ENCODE results near the gene PGP. TPM values are rescaled to one million over a fixed set of nuclear protein-coding genes. Genes with fewer than 3 reads are reported as not detected.

The PGP gene
- total and polyA plus RNA-seq, 2 of the 4 experiments (the other 2 are of a cell fraction): 4.1 to 9.4 TPM

DNA sequence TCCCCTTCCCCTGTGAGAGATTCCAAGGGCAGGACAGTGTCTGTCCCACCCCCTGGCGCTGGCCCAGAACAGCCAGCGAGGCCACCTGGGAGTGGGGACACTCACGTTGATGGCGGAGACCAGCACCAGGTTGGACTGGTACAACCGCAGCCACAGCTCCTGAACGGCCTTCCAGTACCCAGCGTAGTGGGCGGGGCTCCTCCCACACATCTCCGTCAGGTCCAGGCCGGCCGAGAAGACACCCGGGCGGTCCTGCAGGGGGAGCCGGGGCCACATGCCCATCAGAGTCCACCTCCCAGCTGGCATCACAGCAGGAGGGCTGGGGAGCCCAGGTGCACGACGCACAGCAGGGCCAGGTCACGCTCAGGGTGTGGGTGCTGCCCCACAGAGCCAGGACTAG, 29.7 kb upstream of the PGP start:
- H3K9ac ChIP-seq (ENCODE audit: low read depth, low read length): no peak overlapping the region
- BruUV-seq (replicated peaks): no TSS peak
- H3K14ac ChIP-seq (replicated peaks; ENCODE audit: low read depth, low read length): no peak overlapping the region
- ChIA-PET POLR2A (ENCODE audit: unreplicated experiment) (no interaction called here), CTCF (interaction anchor here (0.5 kb wide), 1 partner anchor 406 kb away, joined by 7 read pairs; no protein-coding TSS in a partner anchor)
- H4K8ac ChIP-seq (ENCODE audit: low read depth in 2 of 2, low read length in 2 of 2): no peak overlapping the region
- intact Hi-C loops (cut with micrococcal nuclease) (no loop called here), dilution Hi-C loops (cut with HindIII; ENCODE audit: low sequenced_read_pairs, unreplicated experiment) (no loop called here), in situ Hi-C loops (cut with MboI; ENCODE audit: low sequenced_read_pairs) (no loop called here)
- no peak overlapping the region for H3K18ac ChIP-seq (ENCODE audit: low read depth, low read length)
- H3K4me1 ChIP-seq (ENCODE audit: control insufficient read depth, insufficient read depth, low read length): no peaks in the 10 kb centered on the region
- H3K36me3 ChIP-seq (ENCODE audit: control insufficient read depth, insufficient read depth, low read length): peaks cover 51% of the 10 kb centered on the region
- H3K9me3 ChIP-seq (ENCODE audit: control insufficient read depth, insufficient read depth, low read length): no peaks in the 10 kb centered on the region
- H2AK9ac ChIP-seq (replicated peaks; ENCODE audit: low read depth, low read length, poor library complexity): peak overlapping the region; percentile 42
- H3K4me2 ChIP-seq (ENCODE audit: low read depth, low read length): no peak overlapping the region
- H2AK5ac ChIP-seq (ENCODE audit: low read depth, low read length): no peak overlapping the region
- H2AFZ ChIP-seq (replicated peaks; ENCODE audit: low read length, poor library complexity): no peak overlapping the region
- H3K27me3 ChIP-seq (ENCODE audit: control insufficient read depth, insufficient read depth, low read length): no peaks in the 10 kb centered on the region
- no peak overlapping the region for H4K91ac ChIP-seq (ENCODE audit: insufficient read depth, low read depth, low read length)
- H3K4me3 ChIP-seq (ENCODE audit: insufficient read depth, low read depth, low read length): no peak overlapping the region
- no peak overlapping the region for H4K5ac ChIP-seq (ENCODE audit: low read depth, low read length)
- no peak for TF ChIP-seq POLR2A (IDR thresholded peaks at IDR 0.05; ENCODE audit: low read depth, low read length)
- TF ChIP-seq, protein P1, sequence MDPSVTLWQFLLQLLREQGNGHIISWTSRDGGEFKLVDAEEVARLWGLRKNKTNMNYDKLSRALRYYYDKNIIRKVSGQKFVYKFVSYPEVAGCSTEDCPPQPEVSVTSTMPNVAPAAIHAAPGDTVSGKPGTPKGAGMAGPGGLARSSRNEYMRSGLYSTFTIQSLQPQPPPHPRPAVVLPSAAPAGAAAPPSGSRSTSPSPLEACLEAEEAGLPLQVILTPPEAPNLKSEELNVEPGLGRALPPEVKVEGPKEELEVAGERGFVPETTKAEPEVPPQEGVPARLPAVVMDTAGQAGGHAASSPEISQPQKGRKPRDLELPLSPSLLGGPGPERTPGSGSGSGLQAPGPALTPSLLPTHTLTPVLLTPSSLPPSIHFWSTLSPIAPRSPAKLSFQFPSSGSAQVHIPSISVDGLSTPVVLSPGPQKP (IDR thresholded peaks at IDR 0.05; ENCODE audit: borderline replicate concordance, low read depth, low read length): no peak
- no peak for TF ChIP-seq CHD1 (IDR thresholded peaks at IDR 0.05; ENCODE audit: low read depth, low read length)
- no peak for TF ChIP-seq SMC3 (IDR thresholded peaks at IDR 0.05; ENCODE audit: low read depth, low read length)
- TF ChIP-seq MXI1 (IDR thresholded peaks at IDR 0.05; ENCODE audit: borderline replicate concordance, low read depth, low read length): no peak
- no peak for TF ChIP-seq RAD21 (IDR thresholded peaks at IDR 0.05; ENCODE audit: low read length)
- TF ChIP-seq RFX5 (IDR thresholded peaks at IDR 0.05; ENCODE audit: low read depth, low read length): no peak
- TF ChIP-seq, protein P2, sequence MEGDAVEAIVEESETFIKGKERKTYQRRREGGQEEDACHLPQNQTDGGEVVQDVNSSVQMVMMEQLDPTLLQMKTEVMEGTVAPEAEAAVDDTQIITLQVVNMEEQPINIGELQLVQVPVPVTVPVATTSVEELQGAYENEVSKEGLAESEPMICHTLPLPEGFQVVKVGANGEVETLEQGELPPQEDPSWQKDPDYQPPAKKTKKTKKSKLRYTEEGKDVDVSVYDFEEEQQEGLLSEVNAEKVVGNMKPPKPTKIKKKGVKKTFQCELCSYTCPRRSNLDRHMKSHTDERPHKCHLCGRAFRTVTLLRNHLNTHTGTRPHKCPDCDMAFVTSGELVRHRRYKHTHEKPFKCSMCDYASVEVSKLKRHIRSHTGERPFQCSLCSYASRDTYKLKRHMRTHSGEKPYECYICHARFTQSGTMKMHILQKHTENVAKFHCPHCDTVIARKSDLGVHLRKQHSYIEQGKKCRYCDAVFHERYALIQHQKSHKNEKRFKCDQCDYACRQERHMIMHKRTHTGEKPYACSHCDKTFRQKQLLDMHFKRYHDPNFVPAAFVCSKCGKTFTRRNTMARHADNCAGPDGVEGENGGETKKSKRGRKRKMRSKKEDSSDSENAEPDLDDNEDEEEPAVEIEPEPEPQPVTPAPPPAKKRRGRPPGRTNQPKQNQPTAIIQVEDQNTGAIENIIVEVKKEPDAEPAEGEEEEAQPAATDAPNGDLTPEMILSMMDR (conservative IDR thresholded peaks at IDR 0.05; ENCODE audit: low read depth, low read length): no peak
- no peak for TF ChIP-seq MAZ (IDR thresholded peaks at IDR 0.05; ENCODE audit: borderline replicate concordance, low read depth, low read length)
- TF ChIP-seq, protein P3, sequence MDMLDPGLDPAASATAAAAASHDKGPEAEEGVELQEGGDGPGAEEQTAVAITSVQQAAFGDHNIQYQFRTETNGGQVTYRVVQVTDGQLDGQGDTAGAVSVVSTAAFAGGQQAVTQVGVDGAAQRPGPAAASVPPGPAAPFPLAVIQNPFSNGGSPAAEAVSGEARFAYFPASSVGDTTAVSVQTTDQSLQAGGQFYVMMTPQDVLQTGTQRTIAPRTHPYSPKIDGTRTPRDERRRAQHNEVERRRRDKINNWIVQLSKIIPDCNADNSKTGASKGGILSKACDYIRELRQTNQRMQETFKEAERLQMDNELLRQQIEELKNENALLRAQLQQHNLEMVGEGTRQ (IDR thresholded peaks at IDR 0.05; ENCODE audit: low read depth, low read length): no peak
- no peak for TF ChIP-seq RCOR1 (IDR thresholded peaks at IDR 0.05; ENCODE audit: insufficient replicate concordance, low read length)
- TF ChIP-seq MAFK (IDR thresholded peaks at IDR 0.05; ENCODE audit: low read depth, low read length): no peak
- TF ChIP-seq FOS (IDR thresholded peaks at IDR 0.05; ENCODE audit: low read depth, low read length): no peak
- no peak for TF ChIP-seq BHLHE40 (IDR thresholded peaks at IDR 0.05; ENCODE audit: low read depth, low read length)
- TF ChIP-seq CEBPB (IDR thresholded peaks at IDR 0.05; ENCODE audit: low read depth, low read length): no peak
- no peak for TF ChIP-seq NFE2L2 (IDR thresholded peaks at IDR 0.05; ENCODE audit: low read depth, low read length)
- DNase-seq (no peak), ATAC-seq (ENCODE audit: low read depth) (no peak)
- no peak overlapping the region for H2BK120ac ChIP-seq (ENCODE audit: low read depth, low read length)
- no peak overlapping the region for H2BK5ac ChIP-seq (ENCODE audit: low read depth, low read length, poor library complexity, severe bottlenecking)
- no peak overlapping the region for H2BK20ac ChIP-seq (ENCODE audit: low read depth, low read length)
- H4K20me1 ChIP-seq (ENCODE audit: insufficient read depth, low read length): no peaks in the 10 kb centered on the region; the same call in none of the 2 replicates
- peaks cover 14 to 31% of the 10 kb centered on the region in 2 experiments for H3K79me1 ChIP-seq (ENCODE audit: low read depth in 1 of 2, low read length in 2 of 2)
- 0 out of 2 replicates have a peak, but pooled peaks cover 2% of the 10 kb centered on the region for H3K9me1 ChIP-seq (ENCODE audit: insufficient read depth, low read length)
- 88% methylated on average over 5 of the region's 17 CpGs; no CpG with 5 or more reads in 1 of the 2 experiments for WGBS, 2 experiments (ENCODE audit: extremely low coverage in 2 of 2, insufficient read length in 1 of 2)
- no peak overlapping the region for H3K56ac ChIP-seq (ENCODE audit: extremely low read depth, insufficient read depth, low read length)
- H2BK15ac ChIP-seq (ENCODE audit: low read depth, low read length): no peak overlapping the region
- H3K23ac ChIP-seq (ENCODE audit: low read depth, low read length): no peak overlapping the region
- H3K27ac ChIP-seq (ENCODE audit: insufficient read depth, low read length): no peak overlapping the region
- no peak overlapping the region for H3K4ac ChIP-seq (ENCODE audit: low read depth, low read length)
